HEK293T (cell line): ENCODE measurements around the gene CRYGD.

Experiments used
- ARNT ChIP-seq: fragments of 450-650 bp; IDR thresholded peaks from 2 replicates; pipeline ENCODE4 v1.6.1; 2017; ENCODE audit warnings: mild to moderate bottlenecking
- BHLHE40 ChIP-seq: fragments of 450-650 bp; IDR thresholded peaks from 2 replicates; pipeline ENCODE4 v1.6.1; 2016; ENCODE audit warnings: mild to moderate bottlenecking, moderate library complexity, borderline replicate concordance
- ELF4 ChIP-seq: fragments of 450-650 bp; IDR thresholded peaks from 2 replicates; pipeline ENCODE4 v1.6.1; 2017; ENCODE audit warnings: antibody characterized with exemption
- FOXA1 ChIP-seq: fragments of 450-650 bp; IDR thresholded peaks from 2 replicates; pipeline ENCODE4 v1.6.1; 2016; ENCODE audit warnings: mild to moderate bottlenecking
- FOXM1 ChIP-seq: fragments of 450-650 bp; IDR thresholded peaks from 2 replicates; pipeline ENCODE4 v1.6.1; 2017; ENCODE audit warnings: mild to moderate bottlenecking, borderline replicate concordance
- PKNOX1 ChIP-seq: fragments of 450-650 bp; IDR thresholded peaks from 2 replicates; pipeline ENCODE4 v1.6.1; 2016
- SP1 ChIP-seq: fragments of 450-650 bp; IDR thresholded peaks from 2 replicates; pipeline ENCODE4 v1.6.1; 2017

DNA sequence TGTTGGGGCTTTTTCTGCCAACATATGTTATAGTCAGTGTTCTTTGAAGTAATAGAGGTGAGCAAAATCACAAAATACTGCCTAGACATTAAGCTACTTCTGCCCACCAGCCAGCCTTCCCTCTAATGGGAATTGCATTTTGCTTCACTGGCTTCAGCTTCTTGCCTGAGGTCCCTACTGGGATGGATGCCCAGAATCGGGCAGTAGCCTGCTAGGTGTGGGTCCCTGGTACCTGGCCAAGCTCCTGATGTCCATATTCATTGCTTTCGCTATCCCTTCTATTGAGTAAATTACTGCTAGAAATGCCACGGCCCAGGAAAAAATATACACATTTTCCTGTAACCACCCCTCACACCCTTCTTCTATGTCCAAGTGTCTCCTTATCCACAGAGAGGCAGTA, 27.0 kb downstream of the CRYGD start:
- no peak for TF ChIP-seq FOXM1
- TF ChIP-seq ARNT = no peak
- TF ChIP-seq BHLHE40 = no peak
- no peak for TF ChIP-seq FOXA1
- TF ChIP-seq SP1 = no peak
- TF ChIP-seq ELF4 = no peak
- no peak for TF ChIP-seq PKNOX1
